K562 (cell line): ENCODE measurements around the gene TSEN34. TPM values are rescaled to one million over a fixed set of nuclear protein-coding genes. Genes with fewer than 3 reads are reported as not detected.

Source experiments
- ATF6 ChIP-seq: sonication (generic); formaldehyde crosslinking; IDR thresholded peaks from 2 replicates; pipeline ENCODE4 v1.4.0; 2020; ENCODE audit warnings: mild to moderate bottlenecking, missing genetic modification reagents
- BRD4 ChIP-seq: fragments of 200-600 bp; sonication (generic); IDR thresholded peaks from 2 replicates; pipeline ENCODE4 v1.6.1; 2017; ENCODE audit warnings: inconsistent platforms
- CLOCK ChIP-seq: fragments of 250-450 bp; sonication (Bioruptor Pico); IDR thresholded peaks from 2 replicates; pipeline ENCODE4 v1.4.0; 2020; ENCODE audit warnings: mild to moderate bottlenecking, moderate library complexity, borderline replicate concordance
- ETV5 ChIP-seq: sonication (generic); formaldehyde crosslinking; IDR thresholded peaks from 2 replicates; pipeline ENCODE4 v1.4.0; 2020; ENCODE audit warnings: low read depth, mild to moderate bottlenecking, missing genetic modification reagents
- GABPA ChIP-seq: fragments of 200-800 bp; sonication (Bioruptor generic); conservative IDR thresholded peaks from 2 replicates; pipeline ENCODE4 v1.6.1; 2016; ENCODE audit warnings: low read depth, missing genetic modification characterization, missing compliant biosample characterization
- JUND ChIP-seq, 2 experiments: IDR thresholded peaks; 2 replicates in 1 of 2; 3 replicates in 1 of 2; pipeline ENCODE4 v1.6.1; 2011; ENCODE audit warnings: borderline replicate concordance in 2 of 2, low read depth in 2 of 2, low read length in 2 of 2, improper control_type of control experiment in 1 of 2, missing biosample characterization in 1 of 2, missing genetic modification characterization in 1 of 2, missing genetic modification reagents in 1 of 2
- NCOA1 ChIP-seq: fragments of 450-650 bp; IDR thresholded peaks from 2 replicates; pipeline ENCODE4 v1.6.1; 2016; ENCODE audit warnings: low read depth
- POLR2H ChIP-seq: IDR thresholded peaks from 2 replicates; pipeline ENCODE4 v1.6.1; 2016; ENCODE audit warnings: missing genetic modification characterization, low read depth, mild to moderate bottlenecking, control low read depth, missing compliant biosample characterization, moderate library complexity
- polyA plus RNA-seq, 8 experiments: library from polyadenylated mRNA; depleted of rRNA in 4 of 8; stranded (reverse) in 5 of 8; unstranded in 3 of 8; fragments of >200 nt; fragmentation: Nextera tagmentation in 2 of 8; fragmentation: Illumina TruSeq in 1 of 8; extraction: Ambion mirVana in 2 of 8; extraction: Trizol in 1 of 8; gene quantifications; 2 replicates each; pipeline versions ENCODE4 v1.2.1 to v1.2.3, GENCODE V29; 2011 to 2014; ENCODE audit warnings: inconsistent platforms in 1 of 8, missing spikeins in 1 of 8
- total RNA-seq, 7 experiments: library from RNA; depleted of rRNA in 6 of 7; stranded (reverse); fragments of >200 nt in 6 of 7; fragmentation: Illumina TruSeq in 2 of 7; extraction: Trizol in 2 of 7; gene quantifications; 2 replicates each; pipeline versions ENCODE4 v1.2.1 to v1.2.3, GENCODE V29; 2011 to 2021; ENCODE audit warnings: low replicate concordance in 1 of 7
- TF ChIP-seq, protein P1 (sequence below): sonication (generic); formaldehyde crosslinking; IDR thresholded peaks from 2 replicates; pipeline ENCODE4 v1.8.0; 2022; ENCODE audit warnings: mild to moderate bottlenecking, missing genetic modification reagents

TSEN34 gene
- total and polyA plus RNA-seq, 9 of the 15 experiments (the other 6 are each of a cell fraction or from before 2014, with no cell fraction given), result 3.1 to 57.6 (median 29.5) TPM

DNA sequence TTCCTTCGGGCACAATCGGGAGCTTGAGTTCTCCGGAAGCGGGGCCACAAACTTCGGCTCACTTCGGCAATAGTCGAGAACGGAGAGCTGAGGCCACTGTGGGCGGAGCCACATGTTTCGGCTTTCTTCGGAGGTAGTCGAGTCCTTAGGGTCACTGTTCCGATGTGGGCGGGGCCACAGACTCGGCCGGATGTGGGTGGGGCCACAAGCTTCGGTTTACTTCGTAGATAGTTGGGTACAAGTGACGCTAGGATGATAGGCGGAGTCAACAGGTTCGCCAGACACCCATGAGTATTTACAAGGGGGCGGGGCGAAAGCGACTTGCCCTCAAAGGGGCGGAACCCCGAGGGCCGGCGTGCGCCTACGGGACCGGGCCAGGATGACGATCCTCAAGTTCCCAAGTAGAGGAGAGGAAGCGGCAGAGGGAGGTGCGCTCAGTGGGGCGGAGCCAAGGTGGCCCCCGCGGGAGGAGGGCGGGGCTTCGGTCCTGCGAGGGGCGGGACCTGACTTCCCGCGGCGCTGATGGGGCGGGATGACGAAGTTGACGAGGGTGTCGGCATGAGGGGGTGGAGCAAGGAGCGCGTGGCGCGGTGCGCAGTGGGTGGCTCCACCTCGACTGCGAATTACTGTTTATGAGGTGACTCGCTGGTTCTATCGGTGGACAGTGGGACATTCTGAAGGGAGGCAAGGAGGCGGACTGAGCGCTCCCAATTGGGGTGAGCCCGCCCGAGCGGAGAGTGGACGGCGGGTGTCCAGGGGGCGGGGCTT is 1.2 kb upstream of the TSEN34 start (continued):
- TF ChIP-seq ATF6 (CRISPR knock-in tag) (no peak), POLR2H (tag) (peak; percentile 74), CLOCK (no peak), BRD4 (0 out of 2 replicates have a peak, but pooled peaks have one; percentile 47), NCOA1 (no peak), JUND (IDR thresholded peaks at IDR 0.05; ENCODE audit: borderline replicate concordance, low read depth, low read length) (peak; percentile 42; the same call in 1 of the 2 replicates), JUND (tag; IDR thresholded peaks at IDR 0.05; ENCODE audit: borderline replicate concordance, low read depth, low read length) (no peak; the same call in 2 of the 3 replicates), GABPA (peak; percentile 14; the same call in 1 of the 2 replicates), ETV5 (no peak)
- TF ChIP-seq, protein P1, sequence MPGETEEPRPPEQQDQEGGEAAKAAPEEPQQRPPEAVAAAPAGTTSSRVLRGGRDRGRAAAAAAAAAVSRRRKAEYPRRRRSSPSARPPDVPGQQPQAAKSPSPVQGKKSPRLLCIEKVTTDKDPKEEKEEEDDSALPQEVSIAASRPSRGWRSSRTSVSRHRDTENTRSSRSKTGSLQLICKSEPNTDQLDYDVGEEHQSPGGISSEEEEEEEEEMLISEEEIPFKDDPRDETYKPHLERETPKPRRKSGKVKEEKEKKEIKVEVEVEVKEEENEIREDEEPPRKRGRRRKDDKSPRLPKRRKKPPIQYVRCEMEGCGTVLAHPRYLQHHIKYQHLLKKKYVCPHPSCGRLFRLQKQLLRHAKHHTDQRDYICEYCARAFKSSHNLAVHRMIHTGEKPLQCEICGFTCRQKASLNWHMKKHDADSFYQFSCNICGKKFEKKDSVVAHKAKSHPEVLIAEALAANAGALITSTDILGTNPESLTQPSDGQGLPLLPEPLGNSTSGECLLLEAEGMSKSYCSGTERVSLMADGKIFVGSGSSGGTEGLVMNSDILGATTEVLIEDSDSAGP (CRISPR knock-in tag), result peak; percentile 48; the same call in 1 of the 2 replicates
